Cardiac muscle cell (in vitro differentiated cells and primary cell): ENCODE results near the gene DNLZ. TPM values are rescaled to one million over a fixed set of nuclear protein-coding genes. Genes with fewer than 3 reads are reported as not detected.
A peak's percentile ranks its signal among the peaks of the same experiment; 100 is the strongest.
"Not testable (repeated sequence)": the region's sequence is repeated elsewhere in the genome, so short reads cannot be mapped to it uniquely, and the experiment has no call there.

Experiments used
- DNase-seq, 2 donors: peaks; one replicate each; pipeline versions ENCODE4 v3.0.0 to v3.0.0-alpha.2; 2010 to 2017; ENCODE audit warnings: low read depth in 1 of 2, low spot score in 1 of 2
- H3K27ac ChIP-seq: fragments of 200-600 bp; sonication (generic); 2 replicates; pipeline ENCODE4 v1.5.1; 2016
- H3K27me3 ChIP-seq: fragments of 200-600 bp; sonication (generic); 2 replicates; pipeline ENCODE4 v1.6.0; 2016; ENCODE audit warnings: control low read depth
- H3K36me3 ChIP-seq: fragments of 200-600 bp; sonication (generic); 2 replicates; pipeline ENCODE4 v1.5.1; 2016; ENCODE audit warnings: control low read depth
- H3K4me1 ChIP-seq: fragments of 200-600 bp; sonication (generic); 2 replicates; pipeline ENCODE4 v1.8.1; 2017; ENCODE audit warnings: low read depth, mild to moderate bottlenecking, mixed run types
- H3K4me3 ChIP-seq: fragments of 200-600 bp; sonication (generic); 2 replicates; pipeline ENCODE4 v1.5.1; 2016; ENCODE audit warnings: mild to moderate bottlenecking
- H3K9me3 ChIP-seq: fragments of 200-600 bp; sonication (generic); 2 replicates; pipeline ENCODE4 v1.5.1; 2017; ENCODE audit warnings: low read depth, mild to moderate bottlenecking, control low read depth
- CTCF ChIP-seq: IDR thresholded peaks from 2 replicates; pipeline ENCODE4 v1.5.1; 2012; ENCODE audit warnings: low read depth, mild to moderate bottlenecking, low read length
- polyA plus RNA-seq: library from polyadenylated mRNA; unstranded; fragments of >200 nt; fragmentation: Nextera tagmentation; extraction: Ambion mirVana; gene quantifications from 2 replicates; pipeline ENCODE4 v1.2.1, GENCODE V29; 2016
- total RNA-seq: library from RNA; depleted of rRNA; stranded (reverse); fragments of >200 nt; gene quantifications from 2 replicates; pipeline ENCODE4 v1.2.3, GENCODE V29; 2016

DNLZ gene
- total and polyA plus RNA-seq, 2 experiments from 2014 or later, result 28.0 to 48.2 TPM

GRCh38 chr9:136409557-136410455 is 46.3 kb upstream of the DNLZ start:
- H3K4me1 ChIP-seq, result peaks cover 12% of the 10 kb centered on the region
- peak overlapping the region; percentile 99 for H3K4me3 ChIP-seq
- peak; percentile 42 to 48 for DNase-seq
- peak overlapping the region; percentile 61 for H3K27ac ChIP-seq
- no peaks in the 10 kb centered on the region for H3K9me3 ChIP-seq
- H3K36me3 ChIP-seq, result peaks cover 38% of the 10 kb centered on the region
- no peak for TF ChIP-seq CTCF
- no peaks in the 10 kb centered on the region for H3K27me3 ChIP-seq

- no peak overlapping the region for H3K4me3 ChIP-seq
- H3K36me3 ChIP-seq, result peaks cover 26% of the 10 kb centered on the region
- H3K27me3 ChIP-seq, result no peaks in the 10 kb centered on the region
- no peaks in the 10 kb centered on the region for H3K9me3 ChIP-seq
- H3K27ac ChIP-seq, result no peak overlapping the region
- no peak for TF ChIP-seq CTCF
- no peak for DNase-seq
- H3K4me1 ChIP-seq, result peaks cover 12% of the 10 kb centered on the region
Measured at GRCh38 chr9:136407911-136408310, 44.4 kb upstream of the DNLZ start.

- H3K27me3 ChIP-seq, H3K4me3 ChIP-seq, DNase-seq, H3K27ac ChIP-seq, H3K9me3 ChIP-seq: not testable (repeated sequence)
- Histone ChIP-seq H3K36me3 (peaks cover 20% of the 10 kb centered on the region), H3K4me1 (peaks cover 12% of the 10 kb centered on the region)
Measured at GRCh38 chr9:136407061-136407460, 43.5 kb upstream of the DNLZ start.

GRCh38 chr9:136405904-136406303 is 42.4 kb upstream of the DNLZ start:
- peaks cover 18% of the 10 kb centered on the region for H3K36me3 ChIP-seq
- not testable (repeated sequence) for H3K27me3 ChIP-seq

GRCh38 chr9:136405481-136405880 is 41.9 kb upstream of the DNLZ start:
- Histone ChIP-seq H3K4me3 (no peak overlapping the region), H3K9me3 (no peaks in the 10 kb centered on the region), H3K27ac (no peak overlapping the region), H3K4me1 (peaks cover 3% of the 10 kb centered on the region), H3K27me3 (no peaks in the 10 kb centered on the region), H3K36me3 (peaks cover 18% of the 10 kb centered on the region)
- no peak for DNase-seq
- TF ChIP-seq CTCF, result no peak

More at GRCh38 chr9:136405904-136406303, 42.4 kb upstream of the DNLZ start:
- H3K4me1 ChIP-seq, DNase-seq, H3K9me3 ChIP-seq, H3K4me3 ChIP-seq, H3K27ac ChIP-seq: not testable (repeated sequence)

GRCh38 chr9:136404801-136405136 is 41.2 kb upstream of the DNLZ start:
- no peak overlapping the region for H3K27ac ChIP-seq
- DNase-seq, result no peak
- no peak overlapping the region for H3K4me3 ChIP-seq
- no peak for TF ChIP-seq CTCF
- H3K4me1 ChIP-seq, result peaks cover 3% of the 10 kb centered on the region
- H3K36me3 ChIP-seq, result peaks cover 18% of the 10 kb centered on the region
- H3K9me3 ChIP-seq, result no peaks in the 10 kb centered on the region
- no peaks in the 10 kb centered on the region for H3K27me3 ChIP-seq
